Skeletal muscle cell (primary cell): ENCODE results near the gene SLC5A8.

Experiments used
- DNase-seq: peaks from one replicate; pipeline ENCODE4 v3.0.0-alpha.2; 2010; ENCODE audit warnings: low read depth
- H3K4me3 ChIP-seq: 2 replicates; pipeline ENCODE4 v1.5.1; 2011; ENCODE audit warnings: low read depth, mild to moderate bottlenecking, control low read depth, low read length, moderate library complexity

The SLC5A8 gene

GRCh38 chr12:101209319-101210302 is at the start of gene SLC5A8:
SLC5A8 (minus strand) TSS chr12:101210238; CDS start chr12:101209848, 390 bp downstream.
- H3K4me3 ChIP-seq = peak within 1 kb of the TSS; percentile 15
- no peak for DNase-seq

GRCh38 chr12:101257357-101257756 is 47.3 kb upstream of the SLC5A8 start:
- DNase-seq = no peak
- H3K4me3 ChIP-seq = no peak overlapping the region

GRCh38 chr12:101256266-101256665 is 46.2 kb upstream of the SLC5A8 start:
- H3K4me3 ChIP-seq = no peak overlapping the region
- DNase-seq = no peak

- no peak overlapping the region for H3K4me3 ChIP-seq
- no peak for DNase-seq
These were observed 33.6 kb upstream of the SLC5A8 start for GRCh38 chr12:101243616-101244015.

- DNase-seq = no peak
- H3K4me3 ChIP-seq = no peak overlapping the region
These were observed 33.0 kb upstream of the SLC5A8 start for GRCh38 chr12:101243074-101243473.

GRCh38 chr12:101238800-101239329 is 28.8 kb upstream of the SLC5A8 start:
- no peak overlapping the region for H3K4me3 ChIP-seq
- no peak for DNase-seq

- no peak overlapping the region for H3K4me3 ChIP-seq
- DNase-seq = no peak
These were observed 28.3 kb upstream of the SLC5A8 start for GRCh38 chr12:101238306-101238705.

- H3K4me3 ChIP-seq = no peak overlapping the region
- DNase-seq = no peak
These were observed 25.6 kb upstream of the SLC5A8 start for GRCh38 chr12:101235686-101236085.

GRCh38 chr12:101231636-101232035 is 21.6 kb upstream of the SLC5A8 start:
- DNase-seq = no peak
- H3K4me3 ChIP-seq = no peak overlapping the region

- H3K4me3 ChIP-seq = no peak overlapping the region
- peak; percentile 53 for DNase-seq
These were observed 20.5 kb upstream of the SLC5A8 start for GRCh38 chr12:101230547-101230946.

GRCh38 chr12:101229841-101230241 is 19.8 kb upstream of the SLC5A8 start:
- no peak for DNase-seq
- H3K4me3 ChIP-seq = no peak overlapping the region

- DNase-seq = no peak
- no peak overlapping the region for H3K4me3 ChIP-seq
These were observed 11.3 kb upstream of the SLC5A8 start for GRCh38 chr12:101221301-101221700.

- no peak for DNase-seq
These were observed 6.8 kb upstream of the SLC5A8 start for GRCh38 chr12:101216810-101217209.

GRCh38 chr12:101207086-101207780 is 2.8 kb downstream of the SLC5A8 start:
- H3K4me3 ChIP-seq = no peak overlapping the region
- DNase-seq = no peak

More at GRCh38 chr12:101216810-101217209, 6.8 kb upstream of the SLC5A8 start:
- H3K4me3 ChIP-seq = no peak overlapping the region

- DNase-seq = no peak
- H3K4me3 ChIP-seq = no peak overlapping the region
These were observed 5.3 kb downstream of the SLC5A8 start for GRCh38 chr12:101204602-101205304.

- no peak for DNase-seq
- H3K4me3 ChIP-seq = no peak overlapping the region
These were observed 9.2 kb downstream of the SLC5A8 start for GRCh38 chr12:101200824-101201223.

GRCh38 chr12:101200145-101200544 is 9.9 kb downstream of the SLC5A8 start:
- DNase-seq = no peak
- no peak overlapping the region for H3K4me3 ChIP-seq

- DNase-seq = no peak
- H3K4me3 ChIP-seq = no peak overlapping the region
These were observed 23.7 kb downstream of the SLC5A8 start for GRCh38 chr12:101186291-101186690.

- no peak for DNase-seq
- no peak overlapping the region for H3K4me3 ChIP-seq
These were observed 28.3 kb downstream of the SLC5A8 start for GRCh38 chr12:101181776-101182175.

GRCh38 chr12:101174541-101174940 is 35.5 kb downstream of the SLC5A8 start:
- H3K4me3 ChIP-seq = no peak overlapping the region
- DNase-seq = no peak
